ENCODE data around the gene CHTF18.

Gene CHTF18

DNA sequence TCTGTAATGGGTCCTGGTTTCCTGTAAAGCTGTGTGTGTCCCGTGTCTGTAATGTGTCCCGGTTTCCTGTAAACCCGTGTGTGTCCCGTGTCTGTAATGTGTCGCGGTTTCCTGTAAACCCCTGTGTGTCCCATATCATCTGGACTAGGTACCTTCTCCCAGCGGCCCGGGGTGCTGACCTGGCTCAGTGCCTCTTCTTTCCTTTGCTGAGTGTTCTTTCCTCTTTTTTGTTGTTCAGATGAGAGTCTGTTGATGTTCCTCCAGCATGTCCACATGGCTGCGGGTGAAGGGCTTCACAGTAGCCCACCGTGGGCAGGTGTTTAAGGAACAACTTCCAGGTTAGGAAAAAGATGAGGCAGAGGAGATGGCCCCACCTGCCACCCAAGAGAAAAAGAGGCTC, 58.7 kb downstream of the CHTF18 start:
- DNase-seq (ENCODE audit: insufficient read length, low spot score) = no peak
- FAIRE-seq = no peak
- no peak for TF ChIP-seq PAX5 (IDR thresholded peaks at IDR 0.05; ENCODE audit: insufficient read depth, low read length, severe bottlenecking)
- no peak for TF ChIP-seq POU2F2 (IDR thresholded peaks at IDR 0.05; ENCODE audit: low read depth, low read length)
- TF ChIP-seq POLR2A (IDR thresholded peaks at IDR 0.05; ENCODE audit: low read depth, low read length) = no peak
- no peak for TF ChIP-seq SPI1 (IDR thresholded peaks at IDR 0.05; ENCODE audit: low read depth, low read length)
- TF ChIP-seq POLR2AphosphoS5 (IDR thresholded peaks at IDR 0.05; ENCODE audit: low read depth, low read length) = no peak
- no peak for TF ChIP-seq TAF1 (IDR thresholded peaks at IDR 0.05; ENCODE audit: low read depth, low read length)

Data from GM12891 (cell line).